ENCODE data around the gene ABCG5.

ABCG5 gene

GRCh38 chr2:43766006-43766405 lies 72.6 kb downstream of the ABCG5 start:
- no peak overlapping the region for H3K4me3 ChIP-seq (replicated peaks in 1 of 2; ENCODE audit: low read depth in 2 of 2, low read length in 2 of 2)
- DNase-seq (ENCODE audit: low read depth in 2 of 2), result no peak
- TF ChIP-seq, protein P1, sequence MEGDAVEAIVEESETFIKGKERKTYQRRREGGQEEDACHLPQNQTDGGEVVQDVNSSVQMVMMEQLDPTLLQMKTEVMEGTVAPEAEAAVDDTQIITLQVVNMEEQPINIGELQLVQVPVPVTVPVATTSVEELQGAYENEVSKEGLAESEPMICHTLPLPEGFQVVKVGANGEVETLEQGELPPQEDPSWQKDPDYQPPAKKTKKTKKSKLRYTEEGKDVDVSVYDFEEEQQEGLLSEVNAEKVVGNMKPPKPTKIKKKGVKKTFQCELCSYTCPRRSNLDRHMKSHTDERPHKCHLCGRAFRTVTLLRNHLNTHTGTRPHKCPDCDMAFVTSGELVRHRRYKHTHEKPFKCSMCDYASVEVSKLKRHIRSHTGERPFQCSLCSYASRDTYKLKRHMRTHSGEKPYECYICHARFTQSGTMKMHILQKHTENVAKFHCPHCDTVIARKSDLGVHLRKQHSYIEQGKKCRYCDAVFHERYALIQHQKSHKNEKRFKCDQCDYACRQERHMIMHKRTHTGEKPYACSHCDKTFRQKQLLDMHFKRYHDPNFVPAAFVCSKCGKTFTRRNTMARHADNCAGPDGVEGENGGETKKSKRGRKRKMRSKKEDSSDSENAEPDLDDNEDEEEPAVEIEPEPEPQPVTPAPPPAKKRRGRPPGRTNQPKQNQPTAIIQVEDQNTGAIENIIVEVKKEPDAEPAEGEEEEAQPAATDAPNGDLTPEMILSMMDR (IDR thresholded peaks at IDR 0.05; ENCODE audit: low read depth, low read length), result no peak

DNA sequence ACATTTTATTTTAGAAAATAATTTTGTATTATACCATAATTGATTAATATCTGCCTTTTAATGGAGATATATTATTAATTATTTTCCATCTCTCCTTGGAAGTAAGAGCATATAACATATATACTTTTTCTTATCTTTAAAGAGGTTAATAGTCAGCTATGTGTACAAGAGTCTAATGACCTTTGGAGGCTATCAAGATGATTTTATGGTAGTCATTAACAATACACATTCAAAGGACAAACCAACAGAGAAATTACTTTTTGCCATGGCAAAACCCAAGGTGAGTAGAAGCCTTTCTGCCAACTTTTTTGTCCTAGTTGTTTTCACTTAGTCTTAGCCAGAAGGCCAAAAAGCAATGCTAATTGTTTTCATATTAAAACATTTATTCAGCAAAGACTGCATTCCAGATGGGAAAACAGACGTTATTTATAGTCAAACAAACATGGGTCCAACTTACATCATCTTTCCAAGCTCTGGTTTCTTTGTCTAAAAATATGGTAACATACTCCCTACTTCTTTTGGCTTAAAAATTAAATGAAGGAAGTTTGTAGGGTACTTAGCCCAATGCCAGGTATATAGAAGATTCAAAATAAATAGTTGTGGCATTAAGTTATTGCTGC lies 74.4 kb downstream of the ABCG5 start:
- TF ChIP-seq, protein P1 (IDR thresholded peaks at IDR 0.05; ENCODE audit: low read depth, low read length), result no peak
- no peak for DNase-seq (ENCODE audit: low read depth in 2 of 2)
- no peak overlapping the region for H3K4me3 ChIP-seq (replicated peaks in 1 of 2; ENCODE audit: low read depth in 2 of 2, low read length in 2 of 2)

- no peak for DNase-seq (ENCODE audit: low read depth in 2 of 2)
- TF ChIP-seq, protein P1 (IDR thresholded peaks at IDR 0.05; ENCODE audit: low read depth, low read length), result no peak
- no peak overlapping the region for H3K4me3 ChIP-seq (replicated peaks in 1 of 2; ENCODE audit: low read depth in 2 of 2, low read length in 2 of 2)
These were observed 75.5 kb downstream of the ABCG5 start for GRCh38 chr2:43763091-43763490.

Measured in cardiac fibroblast (primary cell).